A549 treated with AZD2906 at 1 μM for 4 hours (cell line): Measurements from ENCODE around the gene CFAP107. TPM values are rescaled to one million over a fixed set of nuclear protein-coding genes. Genes with fewer than 3 reads are reported as not detected.

ENCODE experiments used
- total RNA-seq: library from RNA; stranded (reverse); fragments of 200-300 nt; extraction: Qiagen RNA extraction; gene quantifications from 5 replicates; pipeline ENCODE4 v1.2.3, GENCODE V29; 2022

Gene CFAP107
- not detected in 5 replicates for total RNA-seq

GRCh38 chr1:12745992-12746323, at the start of gene CFAP107:
Gene CFAP107 (plus strand): TSS chr1:12746200. CDS start chr1:12746431, 231 bp downstream.

GRCh38 chr1:12715896-12716437, 30.0 kb upstream of the CFAP107 start, which contains the start of gene AADACL3:
Gene AADACL3 (plus strand): TSS chr1:12716110. CDS start chr1:12716177, 67 bp downstream.

GRCh38 chr1:12773438-12773837, 27.4 kb downstream of the CFAP107 start, which contains the start of gene PRAMEF12:
Gene PRAMEF12 (plus strand): TSS chr1:12773738. CDS start chr1:12774868, 1,130 bp downstream.

GRCh38 chr1:12791097-12791496, 45.1 kb downstream of the CFAP107 start, which contains the start of gene PRAMEF1:
Gene PRAMEF1 (plus strand): TSS chr1:12791397. CDS start chr1:12793228, 1,831 bp downstream.

Other genes starting within 250 kb of the CFAP107 start
- gene DHRS3, start 128.0 kb upstream of the CFAP107 start, total RNA-seq, result 37.8 to 51.4 TPM (median 47.8 TPM) in 5 replicates
- not detected in 5 replicates for gene AADACL4, start 102.1 kb upstream of the CFAP107 start, total RNA-seq
- gene AADACL3, start 30.1 kb upstream of the CFAP107 start, total RNA-seq, result not detected in 5 replicates
- not detected in 5 replicates for gene PRAMEF12, start 27.5 kb downstream of the CFAP107 start, total RNA-seq
- gene PRAMEF1, start 45.2 kb downstream of the CFAP107 start, total RNA-seq, result 0.07 to 0.14 TPM (median 0.07 TPM) in 3 of 5 replicates, not detected in the others
- gene PRAMEF11, start 85.2 kb downstream of the CFAP107 start, total RNA-seq, result not detected in 5 replicates
- not detected in 5 replicates for gene HNRNPCL1, start 102.5 kb downstream of the CFAP107 start, total RNA-seq
- gene PRAMEF2, start 110.9 kb downstream of the CFAP107 start, total RNA-seq, result 0.06 to 0.25 TPM (median 0.14 TPM) in 5 replicates
- 0.05 to 0.06 TPM in 2 of 5 replicates, not detected in the others for gene PRAMEF4, start 140.0 kb downstream of the CFAP107 start, total RNA-seq
- gene PRAMEF10, start 152.1 kb downstream of the CFAP107 start, total RNA-seq, result not detected in 5 replicates
- 0.06 TPM in 1 of 5 replicates, not detected in the others for gene PRAMEF7, start 170.4 kb downstream of the CFAP107 start, total RNA-seq
- gene PRAMEF6, start 201.4 kb downstream of the CFAP107 start, total RNA-seq, result not detected in 5 replicates